Measurements from ENCODE around the gene PPFIBP2. TPM values are rescaled to one million over a fixed set of nuclear protein-coding genes. Genes with fewer than 3 reads are reported as not detected.

PPFIBP2 gene
- total RNA-seq, 1 experiment from 2014 or later: 21.5 TPM

- BruUV-seq (replicated peaks): no TSS peak
- peaks cover 4% of the 10 kb centered on the region; the same call in 1 of the 2 replicates for H3K4me1 ChIP-seq (ENCODE audit: control insufficient read depth, insufficient read depth, low read length)
- no peak overlapping the region for H3K27ac ChIP-seq (ENCODE audit: low read length)
- ChIA-PET CTCF (no interaction called here), POLR2A (no interaction called here)
- DNase-seq (ENCODE audit: low read depth, low spot score) (no peak), ATAC-seq (no peak)
- H3K36me3 ChIP-seq (ENCODE audit: control insufficient read depth, insufficient read depth, low read length): no peaks in the 10 kb centered on the region
- intact Hi-C loops (cut with micrococcal nuclease; ENCODE audit: unreplicated experiment): no loop called here
- H3K27me3 ChIP-seq (ENCODE audit: control insufficient read depth, insufficient read depth, low read length): no peaks in the 10 kb centered on the region
- no peak for TF ChIP-seq REST (IDR thresholded peaks at IDR 0.05; ENCODE audit: insufficient read depth in 1 of 2, low read depth in 2 of 2, low read length in 1 of 2)
- no peak for TF ChIP-seq SIN3A (IDR thresholded peaks at IDR 0.05; ENCODE audit: borderline replicate concordance, insufficient read depth, low read depth, low read length)
- TF ChIP-seq TCF7L2 (IDR thresholded peaks at IDR 0.05; ENCODE audit: low read depth, low read length): no peak
- TF ChIP-seq CTCF (IDR thresholded peaks at IDR 0.05): no peak
- no peak for TF ChIP-seq POLR2AphosphoS5 (IDR thresholded peaks at IDR 0.05; ENCODE audit: low read depth, low read length)
- H3K9me3 ChIP-seq (ENCODE audit: control insufficient read depth, insufficient read depth, low read depth, low read length): no peaks in the 10 kb centered on the region
- H3K4me3 ChIP-seq (ENCODE audit: low read depth in 2 of 2, low read length in 2 of 2): no peak overlapping the region
- in situ Hi-C loops (cut with HindIII; ENCODE audit: low pct_unique_long_range_greater_than_20kb, low sequenced_read_pairs): no loop called here
Measured at GRCh38 chr11:7543302-7543701, 29.5 kb downstream of the PPFIBP2 start.

GRCh38 chr11:7544021-7544420 is 30.2 kb downstream of the PPFIBP2 start:
- in situ Hi-C loops (cut with HindIII; ENCODE audit: low pct_unique_long_range_greater_than_20kb, low sequenced_read_pairs): no loop called here
- 0 out of 2 replicates have a peak overlapping the region, but pooled peaks have one; percentile 10 for H3K27ac ChIP-seq (ENCODE audit: low read length)
- H3K27me3 ChIP-seq (ENCODE audit: control insufficient read depth, insufficient read depth, low read length): no peaks in the 10 kb centered on the region
- ATAC-seq (no peak), DNase-seq (ENCODE audit: low read depth, low spot score) (no peak)
- BruUV-seq (replicated peaks): no TSS peak
- no peak overlapping the region for H3K4me3 ChIP-seq (ENCODE audit: low read depth in 2 of 2, low read length in 2 of 2)
- no peak for TF ChIP-seq SIN3A (IDR thresholded peaks at IDR 0.05; ENCODE audit: borderline replicate concordance, insufficient read depth, low read depth, low read length)
- TF ChIP-seq REST (IDR thresholded peaks at IDR 0.05; ENCODE audit: insufficient read depth in 1 of 2, low read depth in 2 of 2, low read length in 1 of 2): no peak
- TF ChIP-seq TCF7L2 (IDR thresholded peaks at IDR 0.05; ENCODE audit: low read depth, low read length): no peak
- no peak for TF ChIP-seq POLR2AphosphoS5 (IDR thresholded peaks at IDR 0.05; ENCODE audit: low read depth, low read length)
- no peak for TF ChIP-seq CTCF (IDR thresholded peaks at IDR 0.05)
- POLR2A ChIA-PET: no interaction called here
- CTCF ChIA-PET: no interaction called here
- peaks cover 4% of the 10 kb centered on the region; the same call in 1 of the 2 replicates for H3K4me1 ChIP-seq (ENCODE audit: control insufficient read depth, insufficient read depth, low read length)
- no peaks in the 10 kb centered on the region for H3K36me3 ChIP-seq (ENCODE audit: control insufficient read depth, insufficient read depth, low read length)
- H3K9me3 ChIP-seq (ENCODE audit: control insufficient read depth, insufficient read depth, low read depth, low read length): no peaks in the 10 kb centered on the region
- intact Hi-C loops (cut with micrococcal nuclease; ENCODE audit: unreplicated experiment): no loop called here
